SH-SY5Y (cell line): Measurements from ENCODE around the gene PHF24.

Source experiments
- GATA2 ChIP-seq: IDR thresholded peaks from 2 replicates; pipeline ENCODE4 v1.6.1; 2011; ENCODE audit warnings: mild to moderate bottlenecking, low read depth, low read length
- GATA3 ChIP-seq: IDR thresholded peaks from 2 replicates; pipeline ENCODE4 v1.6.1; 2011; ENCODE audit warnings: low read depth, mild to moderate bottlenecking, low read length, moderate library complexity

Gene PHF24

GRCh38 chr9:35000535-35001284, 42.6 kb downstream of the PHF24 start:
- TF ChIP-seq GATA3 (no peak), GATA2 (no peak)

GRCh38 chr9:35001285-35001677, 43.2 kb downstream of the PHF24 start:
- TF ChIP-seq GATA3: no peak
- no peak for TF ChIP-seq GATA2

DNA sequence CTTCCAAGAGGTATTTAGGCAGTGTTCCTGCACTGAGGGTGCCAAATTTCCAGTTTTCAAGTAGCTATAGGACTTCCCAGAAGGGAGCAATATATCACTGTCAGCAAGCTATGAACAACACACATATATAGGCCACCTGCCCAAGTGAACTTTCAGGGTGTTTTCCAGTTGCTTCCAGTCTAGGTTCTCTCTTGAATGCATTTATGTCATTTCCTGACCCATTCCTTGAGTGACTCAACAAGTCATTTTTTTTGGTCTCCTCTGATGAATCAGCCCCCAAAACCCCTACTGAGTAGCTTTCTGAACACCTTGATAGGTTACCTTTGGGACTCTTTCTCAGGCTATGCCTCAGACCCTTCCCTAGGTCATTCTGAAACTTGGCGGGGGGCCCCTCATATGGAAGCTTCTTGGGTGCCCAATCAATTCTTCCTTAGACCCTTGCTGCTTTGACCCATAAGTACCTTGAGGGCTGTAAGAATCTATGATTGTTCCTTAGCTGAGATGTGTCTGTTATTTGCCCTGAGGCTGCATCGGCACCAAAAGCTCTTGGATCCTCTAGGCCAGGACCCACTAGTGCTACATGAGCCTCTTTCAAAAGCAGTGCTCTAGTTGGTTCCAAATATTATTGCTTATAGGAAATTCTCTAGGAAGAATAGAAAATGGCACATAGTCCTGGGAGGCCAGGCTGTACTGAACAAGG, 43.9 kb downstream of the PHF24 start:
- no peak for TF ChIP-seq GATA3
- no peak for TF ChIP-seq GATA2

- TF ChIP-seq GATA2 (no peak), GATA3 (no peak)
These were observed 44.5 kb downstream of the PHF24 start for GRCh38 chr9:35002623-35003022.

DNA sequence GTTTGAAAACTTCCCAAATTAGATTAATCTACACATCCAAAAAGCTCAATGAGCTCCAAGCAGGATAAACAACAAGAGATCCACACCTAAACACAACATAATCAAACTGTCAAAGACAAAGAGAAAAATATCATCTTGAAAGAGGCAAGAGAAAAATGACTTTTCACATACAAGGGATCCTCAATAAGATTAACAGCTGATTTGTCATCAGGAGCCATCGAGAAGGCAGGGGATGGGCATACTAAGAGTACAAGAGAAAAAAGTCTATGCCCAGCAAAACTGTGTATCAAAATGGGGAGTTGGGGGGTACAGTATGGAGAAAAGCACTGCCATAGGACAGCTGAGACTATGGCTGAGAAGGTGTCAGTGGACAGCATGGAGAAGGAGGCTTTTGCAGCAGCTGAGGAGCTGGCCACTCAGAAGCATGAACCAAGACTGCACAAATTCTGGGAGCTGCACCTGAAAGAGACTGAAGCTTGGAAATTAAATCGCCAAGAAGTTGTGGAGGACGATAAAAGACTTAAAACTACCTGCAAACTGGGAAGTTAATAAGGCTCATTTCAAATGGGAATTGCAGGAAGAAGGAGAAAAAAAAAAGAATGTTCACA, 52.4 kb downstream of the PHF24 start:
- no peak for TF ChIP-seq GATA3
- no peak for TF ChIP-seq GATA2

DNA sequence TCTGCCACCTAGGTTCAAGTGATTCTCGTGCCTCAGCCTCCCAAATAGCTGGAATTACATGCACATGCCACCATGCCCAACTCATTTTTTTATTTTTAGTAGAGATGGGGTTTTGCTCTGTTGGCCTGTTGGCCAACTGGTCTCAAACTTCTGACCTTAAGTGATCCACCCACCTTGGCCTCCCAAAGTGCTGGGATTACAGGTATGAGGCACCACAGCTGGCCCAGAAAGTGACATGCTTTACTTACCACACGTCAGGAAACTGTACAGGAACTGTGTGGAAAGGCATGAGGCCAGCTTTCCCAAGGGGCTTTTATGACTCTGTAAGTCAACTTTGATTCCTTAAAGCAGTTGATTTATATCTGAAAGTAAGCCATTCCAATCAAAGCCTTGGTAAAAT, 56.4 kb downstream of the PHF24 start:
- TF ChIP-seq GATA3 (no peak), GATA2 (no peak)

DNA sequence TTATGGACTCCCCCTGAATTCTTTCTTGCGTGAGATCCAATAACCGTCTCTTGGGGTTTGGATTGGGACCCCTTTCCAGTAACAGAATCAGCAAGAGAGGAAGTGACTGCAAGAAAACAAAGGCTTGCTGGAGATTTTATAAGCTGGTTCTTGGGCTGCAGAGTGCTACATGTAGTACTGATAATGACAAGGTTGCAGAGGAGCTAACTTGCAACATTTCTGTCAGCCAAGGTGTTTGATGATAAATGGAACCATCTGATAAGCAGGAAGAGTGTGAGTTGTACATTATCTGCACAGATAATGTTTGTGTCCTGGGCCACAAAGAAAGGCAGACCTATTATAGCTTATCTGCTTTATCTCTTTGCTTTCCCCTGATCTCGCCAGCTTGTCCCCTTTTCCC, 68.6 kb downstream of the PHF24 start:
- TF ChIP-seq GATA3 (0 out of 2 replicates have a peak, but pooled peaks have one; percentile 13), GATA2 (0 out of 2 replicates have a peak, but pooled peaks have one; percentile 9)

- no peak for TF ChIP-seq GATA2
- no peak for TF ChIP-seq GATA3
These were observed 69.3 kb downstream of the PHF24 start for GRCh38 chr9:35027374-35027773.

- TF ChIP-seq GATA2: no peak
- no peak for TF ChIP-seq GATA3
These were observed 69.8 kb downstream of the PHF24 start for GRCh38 chr9:35027860-35028259.

DNA sequence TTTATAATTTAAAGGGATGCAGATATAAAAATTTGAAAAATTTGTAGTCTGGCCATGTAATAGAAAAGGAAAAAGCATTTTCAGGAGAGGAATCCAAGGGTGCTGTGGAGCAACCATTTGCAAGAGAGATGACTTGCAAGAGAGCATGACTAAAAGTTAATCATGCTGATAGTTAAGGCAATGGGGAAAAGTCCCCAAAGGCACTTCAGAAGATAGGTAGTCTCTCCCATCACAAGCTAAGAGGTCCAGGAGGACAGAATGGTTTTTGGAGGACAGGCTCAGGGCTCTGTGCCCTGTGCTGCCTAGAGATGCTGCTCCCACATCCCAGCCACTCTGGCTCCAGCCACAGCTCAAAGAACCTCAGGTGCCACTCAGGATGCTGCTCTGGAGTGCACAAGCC, 70.3 kb downstream of the PHF24 start:
- TF ChIP-seq GATA3: no peak
- no peak for TF ChIP-seq GATA2

DNA sequence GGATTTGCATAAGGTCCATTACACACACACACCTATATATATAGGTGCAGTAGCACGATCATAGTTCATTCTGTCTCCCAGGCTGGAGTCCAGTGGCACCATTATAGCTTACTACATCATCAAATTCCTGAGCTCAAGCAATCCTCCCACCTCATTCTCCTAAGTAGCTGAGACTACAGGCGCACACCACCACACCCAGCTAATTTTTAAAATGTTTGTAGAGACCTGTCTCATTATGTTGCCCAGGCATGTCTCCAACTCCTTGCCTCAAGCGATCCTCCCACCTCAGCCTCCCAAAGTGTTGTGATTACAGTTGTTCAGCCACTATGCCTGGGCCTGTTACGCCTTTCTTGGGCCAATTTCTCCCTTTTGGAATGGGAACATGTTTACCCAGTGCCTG, 71.2 kb downstream of the PHF24 start:
- TF ChIP-seq GATA3: no peak

DNA sequence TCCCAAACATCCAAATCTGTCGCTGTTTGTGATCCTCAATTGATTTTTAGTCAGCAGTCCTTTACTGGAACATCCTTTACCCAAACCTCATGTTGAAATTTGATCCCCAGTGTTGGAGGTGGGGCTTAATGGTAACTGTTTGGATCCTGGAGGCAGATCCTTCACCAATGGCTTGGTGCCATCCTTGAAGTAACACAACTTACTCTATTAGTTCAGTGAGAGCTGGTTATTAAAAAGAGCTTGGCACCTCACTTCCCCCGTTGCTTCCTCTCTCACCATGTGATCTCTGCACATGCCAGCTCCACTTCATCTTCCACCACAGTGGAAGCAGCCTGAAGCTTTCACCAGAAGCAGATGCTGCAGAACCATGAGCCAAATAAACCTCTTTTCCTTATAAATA, 71.8 kb downstream of the PHF24 start:
- TF ChIP-seq GATA3 (no peak), GATA2 (no peak)
